ENCODE measurements around the gene EVC2. TPM values are rescaled to one million over a fixed set of nuclear protein-coding genes. Genes with fewer than 3 reads are reported as not detected.

The EVC2 gene
- total RNA-seq, 4 donors from 2014 or later: 8.0 to 15.1 (median 11.5) TPM

- intact Hi-C loops (cut with DNase I; ENCODE audit: low total_unique reads): no loop called here
- WGBS, 2 donors: 63 to 93% methylated on average over 3 of the region's 3 CpGs
Observed at GRCh38 chr4:5640096-5640495, 68.3 kb downstream of the EVC2 start.

GRCh38 chr4:5639556-5639955 is 68.8 kb downstream of the EVC2 start:
- intact Hi-C loops (cut with DNase I; ENCODE audit: low total_unique reads): no loop called here
- H3K4me3 ChIP-seq (ENCODE audit: low read depth, poor library complexity, severe bottlenecking): no peak overlapping the region
- DNase-seq (ENCODE audit: low spot score in 2 of 2): peak in 1 of 2 donors; percentile 25
- WGBS, 2 donors: 90 to 92% methylated on average over 3 of the region's 3 CpGs
- TF ChIP-seq POLR2A (IDR thresholded peaks at IDR 0.05): no peak
- TF ChIP-seq CTCF (IDR thresholded peaks at IDR 0.05): no peak

More at GRCh38 chr4:5640096-5640495, 68.3 kb downstream of the EVC2 start:
- TF ChIP-seq POLR2A (IDR thresholded peaks at IDR 0.05) (no peak), CTCF (IDR thresholded peaks at IDR 0.05) (no peak)
- peak in 1 of 2 donors; percentile 18 for DNase-seq (ENCODE audit: low spot score in 2 of 2)
- H3K4me3 ChIP-seq (ENCODE audit: low read depth, poor library complexity, severe bottlenecking): no peak overlapping the region

- no peak for TF ChIP-seq POLR2A (IDR thresholded peaks at IDR 0.05)
- TF ChIP-seq CTCF (IDR thresholded peaks at IDR 0.05): no peak
- peak in 1 of 2 donors; percentile 17 for DNase-seq (ENCODE audit: low spot score in 2 of 2)
- H3K4me3 ChIP-seq (ENCODE audit: low read depth, poor library complexity, severe bottlenecking): no peak overlapping the region
- intact Hi-C loops (cut with DNase I; ENCODE audit: low total_unique reads): no loop called here
- 82 to 83% methylated on average over 4 of the region's 4 CpGs for WGBS, 2 donors
Observed at GRCh38 chr4:5638976-5639375, 69.4 kb downstream of the EVC2 start.

- no peak overlapping the region for H3K4me3 ChIP-seq (ENCODE audit: low read depth, poor library complexity, severe bottlenecking)
- WGBS, 2 donors: 85 to 97% methylated on average over 4 of the region's 4 CpGs
- DNase-seq (ENCODE audit: low spot score in 2 of 2): peak in 1 of 2 donors; percentile 50
Observed at GRCh38 chr4:5638316-5638715, 70.0 kb downstream of the EVC2 start.

GRCh38 chr4:5636766-5637670 is 71.3 kb downstream of the EVC2 start:
- intact Hi-C loops (cut with DNase I; ENCODE audit: low total_unique reads): no loop called here
- DNase-seq (ENCODE audit: low spot score in 2 of 2): peak in 1 of 2 donors; percentile 71
- TF ChIP-seq CTCF (IDR thresholded peaks at IDR 0.05) (no peak), POLR2A (IDR thresholded peaks at IDR 0.05) (no peak)
- H3K4me3 ChIP-seq (ENCODE audit: low read depth, poor library complexity, severe bottlenecking): no peak overlapping the region
- 76 to 82% methylated on average over 13 of the region's 13 CpGs for WGBS, 2 donors

More at GRCh38 chr4:5638316-5638715, 70.0 kb downstream of the EVC2 start:
- no peak for TF ChIP-seq POLR2A (IDR thresholded peaks at IDR 0.05)
- no peak for TF ChIP-seq CTCF (IDR thresholded peaks at IDR 0.05)
- intact Hi-C loops (cut with DNase I; ENCODE audit: low total_unique reads): no loop called here

All from lower leg skin (tissue), 4 donors.